ENCODE measurements around the gene CHID1.

Gene CHID1

GRCh38 chr11:855796-856195 lies 54.8 kb downstream of the CHID1 start:
- ChIA-PET POLR2A (no interaction called here), CTCF (interaction anchor here (1.0 to 9.3 kb wide), 3 partner anchors 9 to 11 kb away, joined by 4 to 58 read pairs (median 6); no protein-coding TSS in a partner anchor)
- no peak overlapping the region for H3K4me3 ChIP-seq (ENCODE audit: low read depth, low read length)
- no peak for DNase-seq (ENCODE audit: low read depth, low spot score)
- no peak for TF ChIP-seq CTCF (IDR thresholded peaks at IDR 0.05; ENCODE audit: insufficient read depth, low read length, missing control alignments)

- CTCF ChIA-PET = interaction anchor here (1.9 to 9.3 kb wide), 2 partner anchors 8 to 11 kb away, joined by 4 to 58 read pairs; no protein-coding TSS in a partner anchor
- DNase-seq (ENCODE audit: low read depth, low spot score) = no peak
- POLR2A ChIA-PET = no interaction called here
These were observed 55.3 kb downstream of the CHID1 start for GRCh38 chr11:855330-855674.

GRCh38 chr11:854601-855329 lies 55.8 kb downstream of the CHID1 start:
- ChIA-PET POLR2A (no interaction called here), CTCF (interaction anchor here (1.9 to 9.3 kb wide), 2 partner anchors 8 to 10 kb away, joined by 4 to 58 read pairs; no protein-coding TSS in a partner anchor)
- H3K4me3 ChIP-seq (ENCODE audit: low read depth, low read length) = no peak overlapping the region
- no peak for DNase-seq (ENCODE audit: low read depth, low spot score)
- no peak for TF ChIP-seq CTCF (IDR thresholded peaks at IDR 0.05; ENCODE audit: insufficient read depth, low read length, missing control alignments)

More at GRCh38 chr11:855330-855674, 55.3 kb downstream of the CHID1 start:
- TF ChIP-seq CTCF (IDR thresholded peaks at IDR 0.05; ENCODE audit: insufficient read depth, low read length, missing control alignments) = no peak
- no peak overlapping the region for H3K4me3 ChIP-seq (ENCODE audit: low read depth, low read length)

GRCh38 chr11:853682-854448 lies 56.7 kb downstream of the CHID1 start:
- no peak for DNase-seq (ENCODE audit: low read depth, low spot score)
- TF ChIP-seq CTCF (IDR thresholded peaks at IDR 0.05; ENCODE audit: insufficient read depth, low read length, missing control alignments) = no peak
- no peak overlapping the region for H3K4me3 ChIP-seq (ENCODE audit: low read depth, low read length)
- ChIA-PET POLR2A (no interaction called here), CTCF (interaction anchor here (1.9 kb wide), 1 partner anchor 9 kb away, joined by 4 read pairs; no protein-coding TSS in a partner anchor)

GRCh38 chr11:852762-853161 lies 57.8 kb downstream of the CHID1 start:
- CTCF ChIA-PET = no interaction called here
- no peak for TF ChIP-seq CTCF (IDR thresholded peaks at IDR 0.05; ENCODE audit: insufficient read depth, low read length, missing control alignments)
- DNase-seq (ENCODE audit: low read depth, low spot score) = no peak
- POLR2A ChIA-PET = no interaction called here
- H3K4me3 ChIP-seq (ENCODE audit: low read depth, low read length) = no peak overlapping the region
